K562 (cell line): ENCODE data around the gene STAT4. TPM values are rescaled to one million over a fixed set of nuclear protein-coding genes. Genes with fewer than 3 reads are reported as not detected.

Experiments
- CCAR2 ChIP-seq: fragments of 200-400 bp; formaldehyde crosslinking; IDR thresholded peaks from 2 replicates; pipeline ENCODE4 v1.6.1; 2017; ENCODE audit warnings: mild to moderate bottlenecking, low read depth, low read length
- FOXA1 ChIP-seq: fragments of 450-650 bp; IDR thresholded peaks from 2 replicates; pipeline ENCODE4 v1.6.1; 2016; ENCODE audit warnings: mild to moderate bottlenecking, borderline replicate concordance
- GTF2F1 ChIP-seq: IDR thresholded peaks from 2 replicates; pipeline ENCODE4 v1.6.1; 2011; ENCODE audit warnings: low read depth, low read length, improper control_type of control experiment
- KLF6 ChIP-seq: fragments of 250-450 bp; sonication (Bioruptor Pico); IDR thresholded peaks from 2 replicates; pipeline ENCODE4 v1.4.0; 2020; ENCODE audit warnings: mild to moderate bottlenecking, moderate library complexity, borderline replicate concordance
- MAFF ChIP-seq: IDR thresholded peaks from 2 replicates; pipeline ENCODE4 v1.6.1; 2012; ENCODE audit warnings: low read length, improper control_type of control experiment
- MXI1 ChIP-seq: IDR thresholded peaks from 2 replicates; pipeline ENCODE4 v1.6.1; 2011; ENCODE audit warnings: low read depth, mild to moderate bottlenecking, improper control_type of control experiment, low read length
- NFATC3 ChIP-seq: fragments of 450-650 bp; IDR thresholded peaks from 2 replicates; pipeline ENCODE4 v1.6.1; 2017; ENCODE audit warnings: mild to moderate bottlenecking
- NKRF ChIP-seq: fragments of 450-650 bp; IDR thresholded peaks from 2 replicates; pipeline ENCODE4 v1.6.1; 2016; ENCODE audit warnings: borderline replicate concordance
- RNF219 ChIP-seq: fragments of 250-450 bp; sonication (Bioruptor Pico); IDR thresholded peaks from 2 replicates; pipeline ENCODE4 v1.5.0; 2022; ENCODE audit warnings: mild to moderate bottlenecking
- SMARCC2 ChIP-seq: fragments of 450-650 bp; IDR thresholded peaks from 2 replicates; pipeline ENCODE4 v1.6.1; 2017; ENCODE audit warnings: antibody characterized with exemption, moderate library complexity, mild to moderate bottlenecking, low read depth
- SNAPC5 ChIP-seq: fragments of 250-450 bp; sonication (Bioruptor Pico); IDR thresholded peaks from 2 replicates; pipeline ENCODE4 v1.8.0; 2021; ENCODE audit warnings: moderate library complexity, mild to moderate bottlenecking, inconsistent platforms
- SP1 ChIP-seq: sonication (generic); formaldehyde crosslinking; IDR thresholded peaks from 2 replicates; pipeline ENCODE4 v1.8.1; 2022; ENCODE audit warnings: mild to moderate bottlenecking, missing genetic modification reagents
- TAF7 ChIP-seq: fragments of 450-650 bp; IDR thresholded peaks from 2 replicates; pipeline ENCODE4 v1.6.1; 2016; ENCODE audit warnings: missing genetic modification characterization, missing compliant biosample characterization
- THRB ChIP-seq: fragments of 450-650 bp; formaldehyde crosslinking; conservative IDR thresholded peaks from 2 replicates; pipeline ENCODE4 v1.4.0; 2022; ENCODE audit warnings: mild to moderate bottlenecking, missing genetic modification characterization
- TOE1 ChIP-seq, 2 experiments: fragments of 450-650 bp in 1 of 2; sonication (generic) in 1 of 2; formaldehyde crosslinking in 1 of 2; IDR thresholded peaks; 2 replicates each; pipeline versions ENCODE4 v1.7.1 to v1.8.0; 2016 to 2022; ENCODE audit warnings: borderline replicate concordance in 2 of 2, mild to moderate bottlenecking in 2 of 2, antibody characterized with exemption in 1 of 2, inconsistent platforms in 1 of 2, low read depth in 1 of 2, missing genetic modification reagents in 1 of 2, moderate library complexity in 1 of 2
- ZBTB49 ChIP-seq: sonication (generic); formaldehyde crosslinking; IDR thresholded peaks from 2 replicates; pipeline ENCODE4 v1.8.0; 2022; ENCODE audit warnings: missing genetic modification reagents, mild to moderate bottlenecking, borderline replicate concordance
- ZFPM2 ChIP-seq: fragments of 250-450 bp; sonication (Bioruptor Pico); IDR thresholded peaks from 2 replicates; pipeline ENCODE4 v1.5.1; 2022; ENCODE audit warnings: mild to moderate bottlenecking
- ZNF12 ChIP-seq: sonication (generic); formaldehyde crosslinking; IDR thresholded peaks from 2 replicates; pipeline ENCODE4 v1.4.0; 2020; ENCODE audit warnings: mild to moderate bottlenecking, missing genetic modification reagents
- ZNF197 ChIP-seq: fragments of 200-800 bp; sonication (Bioruptor generic); IDR thresholded peaks from 2 replicates; pipeline ENCODE4 v1.6.1; 2016; ENCODE audit warnings: low read depth, missing genetic modification characterization, missing compliant biosample characterization
- ZNF766 ChIP-seq: fragments of 200-800 bp; sonication (Bioruptor generic); conservative IDR thresholded peaks from 2 replicates; pipeline ENCODE4 v1.6.1; 2016; ENCODE audit warnings: missing genetic modification characterization, missing compliant biosample characterization
- polyA plus RNA-seq, 8 experiments: library from polyadenylated mRNA; depleted of rRNA in 4 of 8; stranded (reverse) in 5 of 8; unstranded in 3 of 8; fragments of >200 nt; fragmentation: Nextera tagmentation in 2 of 8; fragmentation: Illumina TruSeq in 1 of 8; extraction: Ambion mirVana in 2 of 8; extraction: Trizol in 1 of 8; gene quantifications; 2 replicates each; pipeline versions ENCODE4 v1.2.1 to v1.2.3, GENCODE V29; 2011 to 2014; ENCODE audit warnings: inconsistent platforms in 1 of 8, missing spikeins in 1 of 8
- total RNA-seq, 7 experiments: library from RNA; depleted of rRNA in 6 of 7; stranded (reverse); fragments of >200 nt in 6 of 7; fragmentation: Illumina TruSeq in 2 of 7; extraction: Trizol in 2 of 7; gene quantifications; 2 replicates each; pipeline versions ENCODE4 v1.2.1 to v1.2.3, GENCODE V29; 2011 to 2021; ENCODE audit warnings: low replicate concordance in 1 of 7

The STAT4 gene
- total and polyA plus RNA-seq, 9 of the 15 experiments (the other 6 are each of a cell fraction or from before 2014, with no cell fraction given): 0.01 to 0.06 (median 0.03) TPM; not detected in 6

GRCh38 chr2:191020221-191020741, 130.5 kb downstream of the STAT4 start (continued):
- TF ChIP-seq ZFPM2 (CRISPR knock-in tag): no peak
- TF ChIP-seq TAF7 (tag): peak; percentile 55; the same call in 1 of the 2 replicates
- TF ChIP-seq KLF6 (CRISPR knock-in tag): no peak
- TF ChIP-seq ZNF197 (CRISPR knock-in tag): no peak
- TF ChIP-seq NKRF: peak; percentile 93
- TF ChIP-seq ZNF12 (CRISPR knock-in tag): peak; percentile 46; the same call in 1 of the 2 replicates
- TF ChIP-seq SMARCC2: no peak
- TF ChIP-seq MXI1: peak; percentile 93
- TF ChIP-seq SNAPC5 (CRISPR knock-in tag): no peak
- TF ChIP-seq GTF2F1: peak; percentile 79; the same call in 1 of the 2 replicates
- TF ChIP-seq ZNF766 (CRISPR knock-in tag): peak; percentile 36; the same call in 1 of the 2 replicates
- peak; percentile 73; the same call in 1 of the 2 replicates for TF ChIP-seq TOE1 (IDR thresholded peaks at IDR 0.05; ENCODE audit: borderline replicate concordance)
- 0 out of 2 replicates have a peak, but pooled peaks have one; percentile 19 for TF ChIP-seq TOE1 (CRISPR knock-in tag; IDR thresholded peaks at IDR 0.05; ENCODE audit: borderline replicate concordance, low read depth)
- peak; percentile 73; the same call in 1 of the 2 replicates for TF ChIP-seq ZBTB49 (CRISPR knock-in tag)
- TF ChIP-seq MAFF: no peak
- peak; percentile 88 for TF ChIP-seq SP1 (CRISPR knock-in tag)
- TF ChIP-seq NFATC3: no peak
- TF ChIP-seq RNF219 (CRISPR knock-in tag): no peak
- TF ChIP-seq FOXA1: no peak
- TF ChIP-seq THRB (CRISPR knock-in tag): no peak
- TF ChIP-seq CCAR2: no peak
